ENCODE measurements around the gene CDC6.
"Not testable (repeated sequence)": the region's sequence is repeated elsewhere in the genome, so short reads cannot be mapped to it uniquely, and the experiment has no call there.

The CDC6 gene

GRCh38 chr17:40290629-40291280 is 3.1 kb downstream of the CDC6 start:
- no peak for DNase-seq

DNA sequence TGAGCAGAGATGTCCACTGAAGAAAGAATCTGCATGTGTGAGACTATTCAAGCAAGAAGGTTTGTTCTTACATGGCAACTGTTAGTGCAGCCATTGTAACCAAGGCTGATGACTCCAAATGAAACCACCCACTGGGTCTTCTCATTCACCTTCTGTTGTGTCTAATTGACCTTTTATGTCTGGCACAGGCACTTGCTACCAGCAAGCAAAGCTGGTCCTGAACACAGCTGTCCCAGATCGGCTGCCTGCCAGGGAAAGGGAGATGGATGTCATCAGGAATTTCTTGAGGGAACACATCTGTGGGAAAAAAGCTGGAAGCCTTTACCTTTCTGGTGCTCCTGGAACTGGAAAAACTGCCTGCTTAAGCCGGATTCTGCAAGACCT is 3.6 kb downstream of the CDC6 start:
- no peak for DNase-seq

DNA sequence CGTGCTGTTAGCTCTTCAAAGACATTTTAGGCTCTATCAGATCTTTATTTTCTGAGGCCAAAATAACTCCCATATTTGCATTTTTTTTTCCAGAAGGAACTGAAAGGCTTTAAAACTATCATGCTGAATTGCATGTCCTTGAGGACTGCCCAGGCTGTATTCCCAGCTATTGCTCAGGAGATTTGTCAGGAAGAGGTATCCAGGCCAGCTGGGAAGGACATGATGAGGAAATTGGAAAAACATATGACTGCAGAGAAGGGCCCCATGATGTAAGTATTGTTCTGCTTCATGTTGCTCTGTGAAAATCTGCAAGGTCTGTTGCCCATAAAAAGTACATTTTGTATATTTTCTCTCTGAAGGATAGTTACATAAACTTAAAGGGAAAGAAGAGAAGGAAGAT is 5.7 kb downstream of the CDC6 start:
- no peak for DNase-seq

GRCh38 chr17:40295488-40296436 is 8.1 kb downstream of the CDC6 start:
- no peak for DNase-seq

DNA sequence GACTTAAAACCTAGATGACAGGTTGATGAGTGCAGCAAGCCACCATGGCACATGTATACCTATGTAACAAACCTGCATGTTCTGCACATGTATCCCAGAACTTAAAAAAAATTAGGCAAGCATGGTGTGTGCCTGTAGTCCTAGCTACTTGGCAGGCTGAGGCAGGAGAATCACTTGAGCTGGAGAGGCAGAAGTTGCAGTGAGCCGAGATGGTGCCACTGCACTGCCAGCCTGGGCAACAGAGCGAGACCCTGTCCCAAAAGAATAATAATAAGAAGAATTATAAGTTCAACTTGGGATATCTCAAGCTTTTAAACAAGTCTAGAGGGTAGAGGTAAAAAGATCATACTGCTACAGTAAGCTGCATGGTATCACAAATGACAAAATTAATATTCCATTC is 9.8 kb downstream of the CDC6 start:
- no peak for DNase-seq

GRCh38 chr17:40298726-40299125 is 11.0 kb downstream of the CDC6 start:
- no peak for DNase-seq

DNA sequence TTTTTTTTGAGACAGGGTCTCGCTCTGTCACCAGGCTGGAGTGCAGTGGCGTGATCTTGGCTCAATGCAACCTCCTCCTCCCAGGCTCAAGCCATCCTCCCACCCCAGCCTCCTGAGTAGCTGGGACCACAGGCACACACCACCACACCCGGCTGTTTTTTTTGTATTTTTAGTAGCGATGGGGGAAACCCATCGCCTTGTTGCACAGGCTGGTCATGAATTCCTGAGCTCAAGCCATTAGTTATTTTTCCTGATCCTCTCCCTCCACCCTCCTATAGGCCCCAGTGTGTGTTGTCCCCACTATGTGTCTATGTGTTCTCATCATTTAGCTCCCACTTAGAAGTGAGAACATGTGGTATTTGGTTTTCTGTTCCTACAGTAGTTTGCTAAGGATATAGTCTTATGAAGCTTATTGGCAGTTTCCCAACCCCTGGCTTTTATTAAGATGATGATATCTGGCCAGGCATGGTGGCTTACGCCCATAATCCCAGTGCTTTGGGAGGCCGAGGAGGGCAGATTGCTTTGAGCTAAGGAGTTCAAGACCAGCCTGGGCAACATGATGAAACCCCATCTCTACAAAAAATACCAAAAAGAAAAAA is 11.6 kb downstream of the CDC6 start:
- DNase-seq = not testable (repeated sequence)

- DNase-seq = no peak
Observed at GRCh38 chr17:40301315-40301714, 13.6 kb downstream of the CDC6 start.

GRCh38 chr17:40303009-40303657 is 15.5 kb downstream of the CDC6 start:
- no peak for DNase-seq

GRCh38 chr17:40303708-40304551 is 16.3 kb downstream of the CDC6 start:
- no peak for DNase-seq

DNA sequence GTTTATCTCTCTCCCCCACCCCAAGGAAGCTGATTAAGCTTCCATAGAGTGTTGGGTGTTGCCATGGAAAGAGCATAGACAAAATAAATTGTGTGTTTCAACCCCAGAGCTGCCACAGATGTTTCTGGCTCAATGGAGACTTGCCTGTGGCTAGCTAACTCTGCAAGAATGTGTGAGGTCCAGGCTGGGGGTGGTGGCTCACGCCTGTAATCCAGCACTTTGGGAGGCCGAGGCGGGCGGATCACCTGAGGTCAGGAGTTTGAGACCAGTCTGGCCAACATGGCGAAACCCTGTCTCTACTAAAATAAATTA is 16.8 kb downstream of the CDC6 start:
- not testable (repeated sequence) for DNase-seq

DNA sequence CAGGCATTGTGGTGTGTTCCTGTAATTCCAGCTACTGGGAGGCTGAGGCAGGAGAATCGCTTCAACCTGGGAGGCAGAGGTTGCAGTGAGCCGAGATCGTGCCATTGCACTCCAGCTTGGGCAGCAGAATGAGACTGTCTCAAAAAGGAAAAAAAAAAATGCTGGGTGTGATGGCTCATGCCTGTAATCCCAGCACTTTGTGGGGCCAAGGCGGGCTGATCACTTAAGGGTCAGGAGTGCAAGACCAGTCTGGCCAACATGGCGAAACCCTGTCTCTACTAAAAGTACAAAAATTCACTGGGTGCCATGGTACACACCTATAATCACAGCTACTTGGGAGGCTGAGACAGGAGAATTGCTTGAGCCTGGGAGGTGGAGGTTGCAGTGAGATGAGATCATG is 17.2 kb downstream of the CDC6 start:
- DNase-seq = not testable (repeated sequence)

DNA sequence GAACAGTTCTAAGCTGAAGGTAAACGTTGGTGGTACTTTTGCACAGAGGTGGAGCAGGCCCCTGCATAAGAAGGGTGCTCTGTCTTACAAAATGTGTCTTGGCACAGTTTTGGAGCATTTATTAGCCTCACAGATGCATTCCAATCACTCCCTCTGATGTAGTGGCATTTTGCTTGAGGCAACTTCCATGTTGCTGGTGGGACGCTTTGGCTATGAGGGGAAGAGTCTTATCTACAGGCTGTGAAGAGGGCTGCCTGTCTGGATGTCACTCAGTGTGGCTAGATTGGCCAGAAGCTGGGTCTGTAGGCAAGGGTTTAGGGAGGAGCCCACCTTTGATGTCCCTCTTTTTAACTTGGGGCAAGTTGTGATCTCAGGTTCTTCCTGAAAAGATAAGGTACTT is 18.7 kb downstream of the CDC6 start:
- DNase-seq = no peak

- DNase-seq = no peak
Observed at GRCh38 chr17:40307001-40307730, 19.5 kb downstream of the CDC6 start.

- no peak for DNase-seq
Observed at GRCh38 chr17:40307740-40308239, 20.1 kb downstream of the CDC6 start.

DNA sequence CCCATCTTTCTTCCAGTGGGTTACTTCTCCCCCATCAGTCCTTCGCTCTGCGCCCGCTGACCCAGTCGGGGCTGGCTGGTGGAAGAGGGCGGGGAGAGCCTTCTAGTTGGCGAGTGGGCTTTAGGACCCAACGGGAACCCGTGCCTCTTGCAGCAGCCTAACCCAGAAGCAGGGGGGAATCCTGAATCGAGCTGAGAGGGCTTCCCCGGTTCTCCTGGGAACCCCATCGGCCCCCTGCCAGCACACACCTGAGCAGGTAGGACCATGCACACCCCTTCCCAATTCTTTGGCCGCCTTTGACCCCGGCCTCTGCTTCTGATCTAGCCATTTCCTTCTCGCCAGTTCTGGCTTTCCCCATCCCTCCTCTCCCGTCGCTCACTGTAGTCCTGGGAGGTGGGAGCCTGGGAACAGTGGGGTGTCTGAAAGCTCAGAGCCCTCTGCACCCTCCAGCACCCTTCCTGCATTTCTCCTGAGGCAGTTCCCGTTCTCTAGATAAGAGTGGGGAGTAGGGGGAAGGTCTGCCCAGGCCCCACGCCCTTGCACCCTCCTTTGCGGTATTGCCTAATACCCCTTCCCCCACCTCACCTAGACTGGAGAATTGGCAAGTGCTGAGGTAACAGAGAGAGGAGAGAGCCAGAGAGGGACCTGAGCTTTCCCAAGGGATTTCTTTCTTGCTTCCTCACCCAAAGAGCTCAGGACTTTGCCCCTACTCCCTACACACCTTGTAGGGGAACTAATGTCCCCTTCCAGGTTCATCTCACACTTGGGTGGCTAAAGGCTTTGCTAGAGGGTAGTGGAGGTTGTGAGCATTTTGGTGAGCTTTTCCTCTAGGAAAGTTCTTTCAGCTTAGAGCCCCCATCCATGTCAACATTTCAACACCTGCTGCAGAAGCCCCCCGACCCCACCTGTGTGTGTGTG is 21.6 kb downstream of the CDC6 start, which contains the start of gene RARA:
RARA (plus strand) TSS at position 150 of the 918 bp plus-strand sequence. CDS start 22,039 bp downstream, outside the sequence.
- no peak for DNase-seq

DNA sequence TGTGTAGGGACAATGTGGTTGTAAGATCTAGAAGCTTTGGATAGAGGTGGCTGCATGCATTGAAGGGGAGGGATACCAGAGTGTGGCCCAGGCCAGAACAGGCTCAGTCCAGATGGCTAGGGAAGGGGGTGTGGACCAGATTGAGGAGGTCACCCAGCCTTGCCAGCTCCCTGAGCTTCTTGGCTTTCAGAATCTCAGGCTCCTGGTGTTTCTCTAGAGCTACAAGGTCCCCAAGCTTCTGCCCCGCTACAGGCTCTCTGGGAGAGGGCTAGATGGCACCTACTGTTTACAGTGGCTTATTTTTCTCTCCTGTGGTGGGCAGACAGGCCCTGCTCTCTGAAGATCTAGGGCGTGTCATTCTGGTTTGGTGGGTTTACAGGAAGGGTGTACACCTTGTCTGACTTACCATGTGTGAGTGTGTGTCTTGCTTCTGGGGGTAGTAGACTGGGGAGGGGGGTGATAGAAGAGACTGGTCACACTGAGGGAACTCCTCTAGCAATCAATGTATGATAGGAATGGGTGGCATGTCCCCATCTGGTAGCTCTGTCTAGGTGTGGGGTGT is 22.4 kb downstream of the CDC6 start:
- no peak for DNase-seq

GRCh38 chr17:40310882-40311391 is 23.3 kb downstream of the CDC6 start:
- DNase-seq = no peak

GRCh38 chr17:40311575-40311974 is 23.9 kb downstream of the CDC6 start:
- no peak for DNase-seq

All from stimulated activated CD4-positive, alpha-beta T cell treated with anti-CD3 and anti-CD28 coated beads, Interleukin-4, amount 100 ng/mL, for 1 hour (primary cell).